Activated CD4-positive, alpha-beta T cell treated with anti-CD3 and anti-CD28 coated beads, Interleukin-2, amount 10 ng/mL, durations not matched to agents 24 days and 14 days (primary cell): ENCODE measurements around the gene IKZF5. TPM values are rescaled to one million over a fixed set of nuclear protein-coding genes. Genes with fewer than 3 reads are reported as not detected.
A peak's percentile ranks its signal among the peaks of the same experiment; 100 is the strongest.

ENCODE experiments used
- DNase-seq: peaks from one replicate; pipeline ENCODE4 v3.0.0; 2022
- H3K27ac Mint-ChIP-seq: one replicate; pipeline ENCODE4 v1.8.0; 2022; ENCODE audit warnings: mild to moderate bottlenecking, mixed read lengths
- H3K27me3 Mint-ChIP-seq: one replicate; pipeline ENCODE4 v1.8.0; 2022; ENCODE audit warnings: mixed read lengths
- H3K36me3 Mint-ChIP-seq: one replicate; pipeline ENCODE4 v1.8.0; 2022; ENCODE audit warnings: low read depth, mild to moderate bottlenecking, mixed read lengths
- H3K4me1 Mint-ChIP-seq: one replicate; pipeline ENCODE4 v1.8.0; 2021; ENCODE audit warnings: mixed read lengths
- H3K4me3 Mint-ChIP-seq: one replicate; pipeline ENCODE4 v1.8.0; 2022; ENCODE audit warnings: mild to moderate bottlenecking, moderate library complexity, mixed read lengths
- H3K9me3 Mint-ChIP-seq: one replicate; pipeline ENCODE4 v1.8.0; 2021; ENCODE audit warnings: mixed read lengths
- intact Hi-C: fragments of 100-400 bp; cut with micrococcal nuclease; formaldehyde crosslinking; loops from one replicate; pipeline ENCODE4 v1.15.1; 2023
- total RNA-seq: library from RNA; stranded (reverse); gene quantifications from 2 replicates; pipeline ENCODE4 v1.2.3, GENCODE V29; 2022

Gene IKZF5
- total RNA-seq, 1 donor from 2014 or later, result 18.3 TPM

DNA sequence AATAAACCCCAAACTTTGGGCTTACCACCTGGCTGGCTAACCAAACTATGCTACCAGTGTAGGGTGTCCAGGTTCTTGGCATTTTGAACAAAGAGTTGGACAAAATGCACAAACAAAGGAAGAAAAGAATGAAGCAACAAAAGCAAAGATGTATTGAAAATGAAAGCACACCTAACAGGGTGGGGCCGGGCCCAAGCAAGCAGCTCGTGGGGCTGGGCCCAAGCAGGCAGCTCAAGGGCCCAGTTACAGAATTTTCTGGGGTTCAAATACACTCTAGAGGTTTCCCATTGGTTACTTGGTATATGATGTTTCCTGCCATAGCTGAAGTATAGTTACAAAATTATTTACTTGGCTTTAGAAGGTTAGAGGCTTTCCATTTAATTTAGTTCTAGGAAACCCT is 15.9 kb upstream of the IKZF5 start:
- H3K36me3 Mint-ChIP-seq, result peaks cover 1% of the 10 kb centered on the region
- intact Hi-C loops, result no loop called here
- H3K4me1 Mint-ChIP-seq, result peaks cover 3% of the 10 kb centered on the region
- H3K27ac Mint-ChIP-seq, result no peak overlapping the region
- H3K4me3 Mint-ChIP-seq, result no peak overlapping the region
- no peak for DNase-seq
- H3K9me3 Mint-ChIP-seq, result no peaks in the 10 kb centered on the region
- no peaks in the 10 kb centered on the region for H3K27me3 Mint-ChIP-seq

GRCh38 chr10:123021517-123021916 is 12.9 kb upstream of the IKZF5 start:
- Mint-ChIP-seq H3K4me1 (peaks cover 3% of the 10 kb centered on the region), H3K9me3 (no peaks in the 10 kb centered on the region), H3K27ac (no peak overlapping the region), H3K36me3 (no peaks in the 10 kb centered on the region), H3K27me3 (no peaks in the 10 kb centered on the region), H3K4me3 (no peak overlapping the region)
- no peak for DNase-seq
- intact Hi-C loops, result no loop called here

DNA sequence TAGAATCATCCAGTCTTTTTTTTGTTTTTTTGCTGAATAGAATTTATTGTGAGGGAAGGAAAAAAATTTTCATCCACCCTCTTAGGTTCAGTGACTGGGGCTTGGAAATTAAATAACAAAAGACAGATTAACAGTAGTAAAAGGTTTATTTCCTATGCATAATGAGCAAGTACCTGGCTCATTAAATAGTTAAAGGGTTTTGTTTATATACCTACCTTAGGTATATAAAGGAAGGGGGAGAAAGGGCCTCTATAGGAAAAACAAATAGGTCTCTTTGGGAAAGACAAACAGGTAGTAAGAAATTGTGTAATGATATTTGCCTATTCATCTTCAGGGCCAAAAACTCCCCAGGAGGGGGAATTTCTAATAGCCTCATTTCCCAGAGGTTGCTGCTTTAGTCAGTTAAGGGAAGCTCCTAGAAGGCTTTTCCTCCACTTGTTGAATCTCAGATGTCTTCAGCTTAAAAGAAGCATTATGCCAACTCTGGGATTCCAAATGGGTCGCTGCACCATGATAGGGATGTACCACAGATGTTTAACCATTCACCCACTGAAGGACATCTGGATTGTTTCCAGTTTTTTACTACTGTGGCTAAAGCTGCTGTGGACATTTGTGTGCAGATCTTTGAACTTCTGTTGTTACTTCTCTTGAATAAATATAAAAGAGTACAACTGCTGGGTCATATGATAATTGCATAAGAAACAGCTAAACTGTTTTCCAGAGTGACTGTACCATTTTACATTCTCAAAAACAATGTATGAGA is 11.5 kb upstream of the IKZF5 start:
- no peaks in the 10 kb centered on the region for H3K36me3 Mint-ChIP-seq
- no peak overlapping the region for H3K27ac Mint-ChIP-seq
- H3K4me3 Mint-ChIP-seq, result no peak overlapping the region
- peaks cover 3% of the 10 kb centered on the region for H3K4me1 Mint-ChIP-seq
- DNase-seq, result no peak
- intact Hi-C loops, result no loop called here
- H3K9me3 Mint-ChIP-seq, result no peaks in the 10 kb centered on the region
- H3K27me3 Mint-ChIP-seq, result no peaks in the 10 kb centered on the region

DNA sequence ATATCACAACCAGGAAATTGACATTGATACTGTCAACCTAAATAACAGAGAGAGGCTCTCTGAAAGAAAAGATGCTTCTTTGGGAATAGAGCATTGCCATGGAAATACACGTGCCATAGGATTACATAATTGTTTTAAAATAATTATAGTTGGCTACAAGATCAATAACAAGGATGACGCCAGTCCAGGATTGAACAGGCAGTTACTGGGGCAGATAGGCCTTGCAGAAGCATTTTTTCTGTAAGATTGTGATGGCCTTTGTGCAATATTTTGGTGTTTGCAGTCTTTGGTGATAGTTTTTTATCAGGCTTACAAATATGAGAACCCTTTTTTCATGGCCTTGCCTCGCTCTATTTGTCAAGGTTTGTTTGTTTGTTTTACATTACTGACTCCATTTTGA is 10.7 kb upstream of the IKZF5 start:
- H3K4me1 Mint-ChIP-seq, result peaks cover 1% of the 10 kb centered on the region
- no peak for DNase-seq
- H3K9me3 Mint-ChIP-seq, result no peaks in the 10 kb centered on the region
- intact Hi-C loops, result no loop called here
- no peak overlapping the region for H3K27ac Mint-ChIP-seq
- no peaks in the 10 kb centered on the region for H3K36me3 Mint-ChIP-seq
- no peaks in the 10 kb centered on the region for H3K27me3 Mint-ChIP-seq
- no peak overlapping the region for H3K4me3 Mint-ChIP-seq

GRCh38 chr10:123018531-123018930 is 9.9 kb upstream of the IKZF5 start:
- no peak for DNase-seq
- intact Hi-C loops, result no loop called here
- H3K9me3 Mint-ChIP-seq, result no peaks in the 10 kb centered on the region
- H3K4me3 Mint-ChIP-seq, result no peak overlapping the region
- no peak overlapping the region for H3K27ac Mint-ChIP-seq
- H3K36me3 Mint-ChIP-seq, result peaks cover 2% of the 10 kb centered on the region
- no peaks in the 10 kb centered on the region for H3K27me3 Mint-ChIP-seq
- H3K4me1 Mint-ChIP-seq, result no peaks in the 10 kb centered on the region

GRCh38 chr10:123017421-123018165 is 9.0 kb upstream of the IKZF5 start:
- Mint-ChIP-seq H3K9me3 (no peaks in the 10 kb centered on the region), H3K36me3 (peaks cover 5% of the 10 kb centered on the region), H3K4me1 (no peaks in the 10 kb centered on the region), H3K27me3 (no peaks in the 10 kb centered on the region), H3K27ac (no peak overlapping the region), H3K4me3 (no peak overlapping the region)
- no peak for DNase-seq
- intact Hi-C loops, result no loop called here

DNA sequence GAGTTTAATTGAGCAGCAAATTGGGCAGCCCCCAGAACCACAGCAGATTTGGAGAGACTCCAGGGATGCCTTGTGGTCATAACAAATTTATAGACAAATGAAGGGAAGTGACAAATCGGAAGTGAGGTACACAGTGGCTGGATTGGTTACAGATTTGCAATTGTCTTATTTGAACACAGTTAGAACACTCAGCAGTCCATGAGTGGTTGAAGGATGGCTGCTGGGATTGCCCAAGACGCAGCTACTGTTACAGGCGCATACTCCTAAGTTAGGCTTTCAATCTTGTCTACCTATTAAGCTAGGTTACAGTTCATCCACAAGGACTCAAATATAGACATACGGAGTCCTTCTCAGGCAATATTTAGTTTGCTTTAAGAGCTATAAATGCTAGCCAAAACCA is 7.6 kb upstream of the IKZF5 start:
- no peak overlapping the region for H3K27ac Mint-ChIP-seq
- no peak for DNase-seq
- peaks cover 10% of the 10 kb centered on the region for H3K36me3 Mint-ChIP-seq
- no peaks in the 10 kb centered on the region for H3K4me1 Mint-ChIP-seq
- H3K4me3 Mint-ChIP-seq, result no peak overlapping the region
- H3K27me3 Mint-ChIP-seq, result no peaks in the 10 kb centered on the region
- intact Hi-C loops, result no loop called here
- H3K9me3 Mint-ChIP-seq, result no peaks in the 10 kb centered on the region

DNA sequence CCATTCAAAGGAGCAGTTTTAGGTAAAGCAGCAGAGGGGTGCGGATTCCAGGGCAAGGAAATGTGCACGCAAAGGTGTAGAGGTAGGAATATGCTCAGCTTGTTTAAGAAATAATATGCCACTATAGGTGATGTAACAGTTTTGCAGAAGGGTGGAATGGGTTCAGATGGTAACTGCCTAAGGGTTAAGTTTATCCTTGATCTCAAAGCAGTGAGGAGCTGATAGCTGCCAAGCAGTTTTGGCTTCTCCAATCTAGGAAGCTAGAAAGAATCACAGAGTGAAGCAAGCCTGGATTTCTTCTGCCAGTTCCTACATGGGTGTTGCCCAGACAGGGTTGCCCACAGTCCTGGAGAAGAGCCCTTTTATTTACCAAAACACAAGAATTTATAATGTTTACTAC is 6.2 kb upstream of the IKZF5 start:
- Mint-ChIP-seq H3K27me3 (no peaks in the 10 kb centered on the region), H3K4me1 (peaks cover 8% of the 10 kb centered on the region), H3K36me3 (peaks cover 10% of the 10 kb centered on the region), H3K9me3 (no peaks in the 10 kb centered on the region), H3K27ac (no peak overlapping the region), H3K4me3 (no peak overlapping the region)
- intact Hi-C loops, result no loop called here
- DNase-seq, result no peak

- no peak overlapping the region for H3K4me3 Mint-ChIP-seq
- intact Hi-C loops, result no loop called here
- H3K36me3 Mint-ChIP-seq, result peaks cover 10% of the 10 kb centered on the region
- H3K4me1 Mint-ChIP-seq, result peaks cover 10% of the 10 kb centered on the region
- no peaks in the 10 kb centered on the region for H3K27me3 Mint-ChIP-seq
- H3K9me3 Mint-ChIP-seq, result no peaks in the 10 kb centered on the region
- no peak overlapping the region for H3K27ac Mint-ChIP-seq
- DNase-seq, result no peak
Observed at GRCh38 chr10:123013456-123014419, 5.1 kb upstream of the IKZF5 start.

DNA sequence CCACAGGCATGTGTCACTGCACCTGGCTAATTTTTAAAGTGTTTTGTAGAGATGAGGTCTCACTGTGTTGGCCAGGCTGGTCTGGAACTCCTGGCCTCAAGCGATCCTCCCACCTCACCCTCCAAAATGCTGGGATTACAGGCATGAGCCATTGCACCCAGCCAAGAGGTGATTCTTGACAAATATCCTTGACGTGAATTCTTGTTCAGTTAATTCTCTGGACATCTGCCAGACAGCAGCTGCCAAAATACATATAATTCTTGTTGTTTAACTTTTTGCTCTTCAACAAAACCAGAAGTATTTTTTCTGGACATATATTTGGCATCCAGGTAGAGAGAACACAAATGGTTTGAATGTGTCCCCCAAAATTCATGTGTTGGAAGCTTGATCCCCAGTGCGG is 3.4 kb upstream of the IKZF5 start:
- intact Hi-C loops, result no loop called here
- Mint-ChIP-seq H3K4me3 (no peak overlapping the region), H3K9me3 (no peaks in the 10 kb centered on the region), H3K27me3 (no peaks in the 10 kb centered on the region), H3K27ac (no peak overlapping the region), H3K36me3 (peaks cover 15% of the 10 kb centered on the region), H3K4me1 (peaks cover 19% of the 10 kb centered on the region)
- no peak for DNase-seq

DNA sequence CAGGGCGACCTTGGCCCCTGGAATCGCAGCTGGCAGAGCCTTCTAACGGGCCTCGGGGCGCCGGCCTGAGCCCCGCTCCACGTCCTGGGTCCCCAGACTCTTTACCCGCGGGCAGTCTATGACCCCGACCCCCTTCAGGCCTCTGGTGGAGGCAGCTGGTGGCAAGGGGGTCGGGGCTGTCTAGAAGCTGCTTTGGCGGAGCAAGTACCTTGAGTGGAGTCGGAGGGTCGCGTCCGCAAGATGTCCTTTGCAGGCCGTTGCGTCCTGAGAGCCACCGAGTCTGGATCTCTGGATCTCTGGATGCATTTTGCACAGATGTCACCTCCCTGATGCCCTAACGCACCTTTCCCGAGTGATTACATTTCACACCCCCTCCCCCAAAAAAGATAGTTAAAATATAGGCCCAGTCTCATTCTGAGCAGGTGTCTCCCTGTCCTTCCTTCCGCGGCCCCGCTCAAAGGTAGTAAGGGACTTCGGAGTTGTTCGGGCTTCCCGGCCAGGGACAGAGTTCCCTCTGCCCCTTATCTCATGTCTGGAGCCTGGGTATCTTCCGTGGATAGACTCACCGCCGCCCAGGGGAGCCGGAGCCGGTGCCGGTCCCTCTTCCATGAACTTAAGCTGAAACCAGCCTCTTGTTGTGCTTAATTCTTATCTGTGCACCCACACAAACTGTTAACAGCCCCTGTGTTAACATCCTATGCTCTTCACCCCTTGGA is 668 bp upstream of the IKZF5 start:
- Mint-ChIP-seq H3K27me3 (no peaks in the 10 kb centered on the region), H3K4me1 (peaks cover 27% of the 10 kb centered on the region), H3K27ac (peak overlapping the region; percentile 100), H3K9me3 (no peaks in the 10 kb centered on the region), H3K36me3 (peaks cover 18% of the 10 kb centered on the region), H3K4me3 (peak overlapping the region; percentile 98)
- intact Hi-C loops, result loop anchor here (10.0 kb wide), 2 partner anchors 1084 to 1786 kb away; partner anchors contain the start of genes ATE1 and EEF1AKMT2
- DNase-seq, result peak; percentile 76

DNA sequence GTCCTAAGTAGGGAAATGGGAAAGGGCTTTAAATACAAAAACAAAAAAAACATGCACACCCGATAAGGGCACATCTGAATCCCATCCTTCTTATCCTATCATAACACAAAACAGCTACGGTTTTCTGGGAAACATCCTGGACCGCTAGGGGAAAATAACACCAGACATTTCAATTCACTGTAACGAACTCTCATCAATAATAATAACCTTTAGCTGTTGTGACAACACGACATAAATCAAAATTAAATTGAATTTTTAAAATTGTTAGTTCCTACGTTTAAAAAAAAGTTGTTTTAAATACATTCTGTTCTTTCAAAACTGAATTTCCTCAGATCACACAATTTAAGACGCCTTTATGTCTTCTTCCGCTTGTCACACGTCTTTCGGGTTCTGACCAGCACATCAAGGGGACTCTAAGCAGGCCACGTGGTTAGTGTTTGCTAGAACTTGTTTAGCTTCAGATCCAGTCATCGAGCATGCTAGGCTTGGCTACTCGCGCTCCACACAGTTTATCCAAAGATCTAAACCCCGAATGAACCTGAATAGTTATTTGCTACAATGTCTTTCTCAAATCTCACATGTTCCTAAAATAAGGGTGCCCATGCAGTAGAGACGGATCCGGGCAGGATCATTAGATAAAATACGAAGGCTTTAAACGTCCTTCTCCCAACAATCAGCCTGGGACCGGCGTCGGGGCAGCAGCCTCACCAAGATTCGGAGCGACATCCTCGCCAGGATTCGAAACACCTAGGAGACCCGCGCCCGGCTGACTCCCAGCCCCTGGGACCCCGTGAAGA is 839 bp downstream of the IKZF5 start:
- Mint-ChIP-seq H3K9me3 (no peaks in the 10 kb centered on the region), H3K4me3 (peak overlapping the region; percentile 98), H3K36me3 (peaks cover 15% of the 10 kb centered on the region), H3K27me3 (no peaks in the 10 kb centered on the region), H3K4me1 (peaks cover 27% of the 10 kb centered on the region), H3K27ac (peak overlapping the region; percentile 100)
- intact Hi-C loops, result loop anchor here (1.0 to 10.0 kb wide), 6 partner anchors 27 to 1787 kb away; partner anchors contain the start of genes ATE1, BUB3, C10orf88 and EEF1AKMT2
- DNase-seq, result peak; percentile 83
